RPMI8226 (cell line): ENCODE measurements around the gene SUSD1.

Experiments used
- DNase-seq: peaks from one replicate; pipeline ENCODE4 v3.0.0-alpha.2; 2015

SUSD1 gene

DNA sequence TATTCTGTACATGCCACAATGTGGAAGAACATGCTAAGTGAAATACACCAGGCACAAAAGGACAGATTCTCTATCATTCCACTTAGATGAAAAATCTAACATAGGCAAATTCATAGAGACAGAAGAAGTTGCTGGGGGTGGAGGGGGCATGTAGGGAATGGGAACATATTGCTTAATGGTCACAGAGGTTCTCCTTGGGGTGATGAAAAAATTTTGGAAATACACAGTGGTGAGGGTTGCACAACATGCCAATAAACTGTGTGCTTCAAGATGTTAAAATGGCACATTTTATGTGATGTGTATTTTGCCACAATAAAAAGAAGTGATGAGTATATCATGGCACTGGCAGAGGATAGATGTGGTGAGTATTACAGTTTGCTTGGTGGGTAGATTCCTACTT lies 111.9 kb downstream of the SUSD1 start:
- DNase-seq: no peak

DNA sequence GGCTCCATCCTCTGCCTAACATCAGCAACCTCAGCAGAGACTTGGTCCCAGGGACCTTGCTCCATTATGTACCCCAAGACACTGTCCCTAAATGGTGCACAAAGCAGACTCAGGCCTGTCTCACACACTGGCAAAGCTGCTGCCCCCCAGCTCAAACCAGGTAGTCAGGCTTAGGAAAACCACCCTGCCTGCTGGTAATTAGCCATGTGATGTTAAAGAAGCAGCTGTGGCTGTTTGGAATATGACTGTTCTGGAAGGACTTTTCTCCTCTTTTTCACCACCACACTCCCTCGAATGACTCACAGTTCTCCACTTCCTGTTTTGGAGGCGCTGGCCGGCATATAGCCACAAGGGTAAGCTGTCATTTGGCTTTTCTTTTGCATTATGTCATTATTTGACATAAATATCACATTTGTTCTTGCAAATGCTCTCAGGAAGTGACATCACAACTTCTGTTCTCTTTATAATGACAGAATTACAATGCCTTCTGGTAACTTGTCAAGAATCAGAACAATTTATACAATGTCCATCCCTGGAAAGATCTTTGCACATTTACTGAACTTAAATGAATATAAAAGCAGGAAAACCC lies 113.9 kb downstream of the SUSD1 start:
- peak; percentile 59 for DNase-seq

DNA sequence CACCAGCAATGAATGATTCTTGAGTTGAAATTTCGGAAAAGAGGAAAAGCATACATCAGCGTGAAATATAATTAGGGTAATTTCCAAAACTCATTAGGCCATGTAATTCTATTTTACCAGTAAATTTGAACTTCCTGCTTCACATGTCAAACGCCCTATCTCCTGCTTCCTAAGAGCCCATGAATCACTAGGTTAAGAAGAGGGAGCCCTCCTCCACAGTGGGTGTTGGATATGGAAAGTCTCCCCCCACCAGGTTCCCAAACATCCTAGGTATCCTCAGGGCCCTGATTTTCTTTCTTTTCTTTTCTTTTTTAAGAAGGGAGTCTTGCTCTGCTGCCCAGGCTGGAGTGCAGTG lies 115.2 kb downstream of the SUSD1 start:
- no peak for DNase-seq

DNA sequence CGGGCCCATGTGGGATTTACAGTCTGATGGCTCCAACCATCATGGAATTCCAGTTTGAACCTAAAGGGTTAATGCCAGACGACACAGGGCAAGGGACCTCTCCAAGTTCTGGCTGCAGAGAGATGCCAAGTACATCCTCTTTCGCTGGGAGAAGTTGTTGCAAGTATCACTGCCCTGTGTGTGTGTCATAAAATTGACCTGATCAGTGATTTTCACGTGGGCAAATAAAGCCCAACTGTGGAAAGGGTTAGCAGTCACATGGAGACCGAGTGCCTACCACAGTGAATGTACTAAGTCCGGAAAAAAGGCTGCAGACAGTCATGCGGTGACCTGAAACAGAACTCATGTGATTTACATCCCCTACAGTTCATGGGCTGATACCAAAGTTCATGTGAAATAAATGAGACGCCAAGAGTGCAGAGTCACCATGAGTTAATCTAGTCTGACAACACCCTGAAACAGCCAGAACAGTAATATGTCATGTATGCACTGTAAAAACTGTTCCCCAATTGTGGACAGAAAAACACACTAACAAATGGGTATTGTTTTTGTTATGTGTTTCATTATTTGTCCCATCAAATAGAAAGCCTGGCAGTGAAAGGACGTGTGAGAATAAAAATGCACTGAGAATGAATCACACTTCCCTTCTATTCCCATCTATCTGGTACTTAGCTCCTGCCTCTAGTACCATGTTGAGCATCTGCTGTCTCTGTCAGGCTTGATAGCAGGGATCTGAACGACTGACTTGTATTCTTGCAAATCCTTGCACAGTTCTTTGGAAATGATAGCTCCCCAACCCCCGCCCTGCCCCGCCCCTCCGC lies 115.7 kb downstream of the SUSD1 start:
- no peak for DNase-seq

DNA sequence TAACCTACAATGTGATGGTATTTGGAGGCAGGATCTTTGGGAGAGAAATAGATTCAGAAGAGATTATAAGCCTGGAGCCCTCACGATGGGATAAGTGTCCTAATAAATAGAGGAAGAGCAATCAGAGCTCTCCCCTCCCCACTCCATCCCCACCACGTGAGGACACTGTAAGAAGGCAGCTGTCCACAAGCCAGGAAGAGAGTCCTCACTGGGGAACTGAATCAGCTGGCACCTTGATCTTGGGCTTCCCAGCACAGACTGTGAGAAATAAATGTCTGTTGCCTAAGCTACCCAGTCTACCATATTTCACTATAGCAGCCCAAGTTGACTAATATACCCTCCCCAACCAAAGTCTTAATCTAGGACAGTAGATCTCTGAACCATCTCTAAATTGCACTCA lies 118.1 kb downstream of the SUSD1 start:
- DNase-seq: no peak

DNA sequence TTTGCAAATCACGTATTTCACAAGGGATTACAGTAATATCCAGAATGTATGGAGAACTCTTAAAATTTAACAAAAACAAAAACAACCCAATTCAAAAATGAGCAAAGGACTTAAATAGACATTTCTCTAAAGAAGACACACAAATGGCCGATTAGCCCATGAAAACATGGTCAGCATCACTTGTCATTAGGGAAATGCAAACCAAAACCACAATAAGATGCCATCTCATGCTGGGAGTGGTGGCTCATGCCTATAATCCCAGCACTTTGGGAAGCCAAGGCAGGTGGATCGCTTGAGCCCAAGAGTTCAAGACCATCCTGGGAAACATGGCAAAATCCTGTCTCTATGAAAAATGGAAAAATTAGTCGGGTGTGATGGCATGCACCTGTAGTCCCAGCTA lies 120.2 kb downstream of the SUSD1 start:
- DNase-seq: no peak

DNA sequence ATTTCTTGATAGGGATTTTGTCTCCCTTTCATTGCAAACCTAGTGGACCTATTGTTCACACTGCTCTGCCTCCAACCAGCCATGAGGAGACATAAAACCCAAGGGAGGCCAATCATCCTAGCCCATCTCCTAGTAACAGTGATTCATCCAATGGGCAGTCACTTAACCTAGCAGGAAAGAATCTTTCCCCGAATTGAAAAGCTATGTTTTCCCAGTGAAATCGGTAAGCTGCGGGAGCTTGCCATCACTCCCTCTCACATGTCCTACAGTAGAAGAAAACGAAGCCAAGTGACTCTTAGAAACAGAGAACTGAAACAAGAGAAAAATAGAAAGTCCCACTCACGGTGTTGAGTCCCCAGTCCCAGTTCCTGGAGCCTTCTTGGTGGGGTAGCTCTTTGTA lies 123.3 kb downstream of the SUSD1 start:
- no peak for DNase-seq

DNA sequence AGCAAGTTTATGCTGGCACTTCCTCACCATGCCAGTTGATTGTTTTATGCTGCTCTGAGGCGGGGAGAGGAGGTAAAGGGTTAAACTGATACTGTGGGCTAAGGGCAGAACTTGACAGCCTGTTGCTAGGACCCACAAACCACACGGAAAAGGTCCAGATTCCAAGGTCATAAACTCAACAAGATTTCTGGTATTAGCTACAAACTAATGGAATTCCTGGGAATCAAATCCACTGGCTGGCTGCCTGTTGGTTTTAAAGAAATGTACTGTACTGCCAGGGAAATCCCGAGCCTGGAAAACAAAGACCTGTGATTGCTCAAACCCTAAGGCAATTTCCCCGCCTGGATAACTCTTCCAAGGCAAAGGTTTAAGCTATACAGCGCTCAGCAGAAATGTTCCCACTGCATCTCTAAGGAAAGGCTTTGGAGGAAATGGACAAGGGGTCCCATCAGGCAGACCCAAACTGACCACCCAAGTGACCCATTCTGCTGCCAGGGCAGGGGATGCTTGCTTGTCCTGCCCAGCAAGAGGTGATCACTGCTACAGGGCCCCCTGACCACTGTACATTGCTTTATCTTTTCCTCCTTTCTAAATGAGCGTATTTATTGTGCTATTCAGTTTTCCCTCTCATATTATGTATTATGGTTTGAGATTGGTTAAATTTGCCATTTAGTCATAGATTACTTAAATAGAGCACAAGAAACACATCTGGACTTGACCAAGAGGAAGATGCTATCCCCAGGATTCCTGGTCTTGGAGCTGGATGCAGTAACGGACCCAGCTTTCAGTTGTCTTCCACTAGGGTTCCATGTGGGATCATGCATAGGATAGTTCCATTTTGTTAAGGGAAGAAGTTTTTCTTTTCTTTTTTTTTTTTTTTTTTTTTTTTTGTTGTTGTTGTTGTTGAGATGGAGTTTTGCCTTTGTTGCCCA lies 124.3 kb downstream of the SUSD1 start:
- no peak for DNase-seq

DNA sequence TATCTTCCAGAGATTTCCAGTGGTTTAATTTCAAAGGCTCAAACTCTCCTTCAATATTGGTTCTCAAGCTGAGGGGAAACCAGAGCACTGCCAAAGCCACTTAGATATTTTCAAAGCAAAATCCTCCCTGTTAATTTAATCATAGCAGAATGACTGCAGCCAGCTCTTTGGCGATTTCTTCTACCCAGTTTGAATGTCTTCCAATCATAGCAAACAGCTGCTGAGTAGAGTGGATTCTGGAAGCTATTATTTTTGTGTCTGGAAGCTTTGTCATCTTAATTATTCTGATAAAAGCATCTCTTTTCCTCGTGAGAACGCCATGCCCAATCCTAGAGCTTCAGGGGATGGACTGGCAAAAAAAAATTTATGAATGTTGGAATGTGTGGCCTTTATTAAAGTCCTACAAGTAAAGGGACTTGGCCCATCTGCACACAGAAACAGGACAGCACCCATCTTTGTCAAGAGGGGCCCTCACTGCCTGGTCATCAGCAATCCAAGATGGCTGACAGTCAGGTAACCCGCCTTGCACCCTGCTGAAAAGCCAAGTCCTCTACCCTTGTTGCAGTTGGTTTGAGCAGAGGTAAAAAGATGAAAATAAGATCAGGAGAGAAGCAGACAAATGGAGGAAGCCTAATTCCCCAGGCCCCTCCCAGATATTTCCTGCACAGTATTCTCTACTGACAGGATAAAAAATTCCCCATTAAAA lies 125.1 kb downstream of the SUSD1 start:
- DNase-seq: no peak

DNA sequence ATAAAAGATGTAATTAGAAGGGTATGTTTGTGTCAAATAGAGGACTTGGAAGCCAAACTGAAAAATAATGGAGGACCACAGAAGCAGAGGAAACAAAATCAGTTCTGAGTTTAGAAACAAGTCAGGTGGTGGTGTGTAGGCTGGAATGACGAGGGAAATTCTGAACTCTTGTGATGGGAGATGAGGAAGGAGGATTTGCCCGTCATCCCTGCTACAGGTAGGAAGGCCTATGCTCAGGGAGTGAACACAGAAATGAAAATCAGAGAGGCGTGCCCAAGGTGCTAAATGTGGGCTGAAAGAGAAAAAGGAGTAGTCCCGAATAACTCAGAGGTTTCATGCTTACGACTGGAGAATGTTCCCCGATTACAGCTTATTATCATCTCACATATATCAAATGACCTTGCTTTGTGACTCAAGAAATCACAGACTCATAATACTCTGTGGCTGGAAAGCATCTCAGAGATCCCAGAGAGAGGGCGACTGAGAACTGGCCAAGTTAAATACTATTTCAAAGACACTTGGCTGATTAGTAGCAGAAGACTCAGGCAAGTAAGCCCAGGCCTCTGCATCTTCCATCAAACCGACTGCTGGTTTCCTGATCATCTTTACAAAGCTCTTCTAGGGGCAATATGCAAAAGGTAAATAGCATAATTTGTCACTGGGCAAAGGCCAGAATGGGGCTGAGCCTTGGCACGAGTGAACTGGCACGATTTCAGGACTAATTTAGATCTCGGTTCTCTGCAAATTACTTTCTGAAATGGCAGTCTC lies 126.0 kb downstream of the SUSD1 start:
- DNase-seq: peak; percentile 10

DNA sequence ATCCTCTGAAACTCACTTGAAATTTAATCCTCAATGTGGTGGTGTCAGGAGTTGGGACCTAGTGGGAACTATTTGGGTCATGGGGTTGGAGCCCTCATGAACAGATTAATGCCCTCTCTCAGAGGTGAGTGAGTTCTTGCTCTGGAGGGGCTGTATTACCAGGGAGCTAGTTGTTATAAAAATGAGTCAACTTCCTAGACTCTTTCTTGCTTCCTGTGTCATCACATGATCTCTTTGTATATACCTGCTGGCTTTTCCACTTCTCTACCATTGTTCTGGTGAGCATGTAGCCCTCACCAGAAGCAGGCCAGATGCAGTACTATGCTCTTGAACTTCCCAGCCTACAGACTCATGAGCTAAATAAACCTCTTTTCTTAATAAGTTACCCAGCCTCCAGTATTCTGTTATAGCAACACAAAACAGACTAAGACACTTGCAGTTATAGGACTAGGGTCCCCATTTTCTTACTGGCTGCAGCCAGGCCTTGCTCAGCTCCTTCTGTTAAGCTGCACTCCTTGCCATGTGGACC lies 127.5 kb downstream of the SUSD1 start:
- no peak for DNase-seq

DNA sequence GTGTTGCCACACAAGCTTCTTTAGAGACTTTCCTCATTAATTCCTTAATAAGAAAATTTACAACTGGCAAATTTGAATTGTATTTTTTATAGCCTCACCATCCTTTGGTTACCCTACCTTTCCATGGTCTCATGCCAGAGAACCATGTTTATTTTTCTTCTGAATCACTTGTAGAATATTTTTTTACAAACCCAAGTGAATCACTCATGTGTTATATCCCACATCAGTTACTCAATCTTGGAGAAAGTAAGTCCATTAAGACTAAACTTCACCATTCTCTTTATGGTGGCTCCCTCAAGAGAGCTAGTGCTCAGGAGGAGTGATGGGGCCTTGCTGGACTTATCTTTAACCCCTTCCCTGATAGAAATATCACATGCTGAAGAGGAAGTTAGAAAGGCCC lies 128.9 kb downstream of the SUSD1 start:
- DNase-seq: no peak

DNA sequence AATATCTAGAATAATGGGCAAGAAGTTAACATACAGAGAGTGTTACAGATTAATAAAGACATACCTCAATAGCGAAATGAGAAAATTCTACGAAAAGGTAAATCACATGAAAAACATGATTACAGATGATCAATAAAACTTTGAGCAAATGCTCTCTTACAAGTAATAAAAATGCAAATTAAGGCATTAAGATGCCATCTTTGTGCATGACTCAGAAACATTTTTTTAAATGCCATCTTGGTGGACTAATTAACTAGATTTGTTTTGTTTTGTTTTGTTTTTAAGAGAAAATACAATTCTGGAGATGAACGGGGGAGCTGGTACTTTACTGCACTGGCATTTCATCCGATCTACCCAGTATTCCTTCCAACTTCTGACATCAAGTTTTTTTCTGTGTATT lies 130.2 kb downstream of the SUSD1 start:
- DNase-seq: no peak

DNA sequence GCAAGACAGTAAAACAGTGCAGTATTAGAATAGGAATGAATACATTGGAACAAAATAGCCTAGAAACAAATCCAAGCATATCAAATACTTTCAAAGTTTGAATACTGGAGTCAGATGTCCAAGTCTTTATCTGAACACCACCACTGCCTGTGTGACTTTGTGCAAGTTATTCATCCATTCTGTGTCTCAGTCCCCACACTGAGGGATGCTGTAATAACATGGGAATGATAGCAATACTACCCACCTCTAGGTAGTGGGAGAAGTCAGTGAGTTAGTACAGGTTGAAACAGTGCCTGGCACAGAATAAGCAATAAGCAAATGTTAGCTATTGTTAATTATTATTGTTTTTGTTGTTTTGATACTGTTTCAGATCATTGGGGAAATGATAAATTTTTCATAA lies 130.9 kb downstream of the SUSD1 start:
- no peak for DNase-seq

DNA sequence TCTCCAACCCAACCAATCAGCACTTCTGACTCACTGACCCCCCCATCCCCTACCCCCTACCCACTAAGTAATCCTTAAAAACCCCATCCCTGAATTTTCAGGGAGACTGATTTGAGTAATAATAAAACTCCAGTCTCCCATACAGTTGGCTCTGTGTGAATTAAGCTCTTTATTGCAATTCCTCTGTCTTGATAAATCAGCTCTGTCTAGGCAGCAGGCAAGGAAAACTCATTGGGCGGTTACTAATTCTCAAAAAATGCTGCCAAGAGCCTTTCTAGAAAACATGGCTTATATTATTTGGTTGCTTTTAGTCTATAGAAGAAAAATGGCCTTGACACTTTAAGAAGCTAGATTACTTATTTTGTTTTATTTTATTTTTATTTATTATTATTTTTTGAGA lies 131.7 kb downstream of the SUSD1 start:
- DNase-seq: no peak

DNA sequence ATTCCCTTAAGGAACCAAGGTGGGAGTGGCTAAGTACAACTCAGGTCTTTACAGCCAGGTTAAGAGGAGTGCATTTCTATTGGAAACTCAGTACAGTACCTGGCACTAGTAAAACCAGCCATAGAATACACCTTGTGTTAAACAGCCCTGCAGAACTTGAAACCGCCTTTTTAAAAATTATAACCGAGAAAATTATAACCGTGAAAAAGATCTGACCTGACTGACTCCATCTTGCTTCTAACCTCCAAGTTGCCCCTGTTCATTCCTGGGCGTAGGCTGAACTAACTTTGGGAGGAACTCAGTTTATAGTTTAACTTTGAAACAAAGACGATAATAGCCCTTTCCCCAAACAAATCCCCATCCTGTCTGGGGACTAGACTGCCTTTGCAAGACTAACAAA lies 132.3 kb downstream of the SUSD1 start:
- DNase-seq: no peak

DNA sequence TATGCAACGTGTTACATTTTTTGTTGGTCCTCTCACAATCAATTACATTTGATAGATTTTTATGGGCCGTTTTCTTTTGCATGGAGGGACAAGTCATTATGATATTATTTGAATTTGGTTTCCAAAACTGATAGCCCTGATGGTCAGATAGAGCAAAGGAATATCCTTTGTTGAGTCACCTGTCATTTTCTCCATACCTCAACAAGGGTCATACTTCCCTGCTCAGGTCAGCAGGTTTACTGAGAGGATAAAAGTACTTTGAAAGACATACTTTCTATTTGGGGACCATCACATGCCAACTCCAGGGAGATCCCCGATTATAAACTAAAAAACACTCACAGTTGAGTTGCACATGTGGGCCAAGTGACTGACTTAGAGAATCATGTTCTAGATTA lies 132.9 kb downstream of the SUSD1 start:
- no peak for DNase-seq

DNA sequence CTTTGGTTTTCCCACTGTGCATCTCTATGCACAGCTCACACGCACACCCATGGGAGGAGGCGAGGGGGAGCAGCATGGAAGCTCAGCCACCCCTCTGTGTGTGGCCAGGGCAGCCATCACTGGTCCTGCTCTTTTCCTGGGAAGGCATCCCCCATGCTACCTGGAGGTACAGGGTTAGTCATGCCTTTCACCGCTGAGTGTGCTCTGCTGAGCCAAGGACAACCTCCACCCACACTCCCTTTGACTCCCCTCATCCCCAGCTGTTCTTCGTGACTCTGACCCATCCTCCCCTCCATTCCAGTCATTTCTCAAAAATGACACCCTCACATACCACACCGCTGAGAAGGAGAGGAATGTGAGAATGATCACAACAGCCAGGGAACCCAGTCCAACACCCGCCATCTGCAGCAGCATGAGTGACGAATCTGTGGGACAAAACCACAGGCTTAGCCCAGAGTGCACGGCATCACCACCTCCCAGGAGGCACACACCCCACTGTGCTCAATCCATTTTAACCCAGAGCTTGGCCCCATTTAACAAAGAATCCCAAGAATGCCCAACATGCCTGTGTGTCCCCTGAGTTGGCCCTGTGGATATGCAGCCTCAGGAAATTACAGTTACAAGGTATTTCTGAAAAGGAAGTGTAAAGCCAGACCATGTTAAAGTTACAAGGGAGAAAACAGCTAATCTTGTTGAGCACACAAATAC lies 133.4 kb downstream of the SUSD1 start:
- DNase-seq: no peak

DNA sequence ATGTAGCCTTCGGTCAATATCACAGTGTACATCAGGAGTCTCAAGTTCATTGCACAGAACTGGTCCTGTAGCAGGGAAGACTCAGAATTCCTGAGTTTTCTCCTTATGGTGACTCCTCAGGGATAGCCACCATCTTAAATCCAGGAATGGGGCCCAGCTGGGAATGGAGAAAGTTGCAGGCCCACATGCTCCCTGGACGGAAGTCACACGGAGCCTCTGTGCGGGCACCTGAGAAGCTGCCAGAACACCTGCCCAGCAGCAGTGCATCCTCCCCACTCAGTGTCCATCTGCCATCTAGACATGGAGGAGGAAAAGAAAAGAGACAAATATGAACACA lies 133.9 kb downstream of the SUSD1 start:
- no peak for DNase-seq

DNA sequence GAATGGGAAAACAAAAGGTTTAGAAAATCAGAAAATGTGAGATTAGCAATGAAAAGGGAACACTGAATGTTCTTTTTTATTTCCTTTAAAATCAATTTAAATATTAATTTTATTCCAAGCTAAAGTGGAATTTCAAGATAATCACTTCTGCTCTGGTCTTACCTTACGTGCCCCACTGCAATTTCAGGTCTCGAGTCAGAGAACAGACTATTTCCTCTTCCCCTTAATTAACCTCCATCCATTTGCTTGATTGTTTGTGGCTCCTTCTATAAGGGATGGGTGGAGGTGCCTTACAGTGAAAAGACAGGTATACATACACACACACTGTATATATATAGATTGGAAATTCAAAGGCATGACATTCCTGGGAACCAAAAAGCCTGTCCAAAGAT lies 137.1 kb downstream of the SUSD1 start:
- DNase-seq: no peak

DNA sequence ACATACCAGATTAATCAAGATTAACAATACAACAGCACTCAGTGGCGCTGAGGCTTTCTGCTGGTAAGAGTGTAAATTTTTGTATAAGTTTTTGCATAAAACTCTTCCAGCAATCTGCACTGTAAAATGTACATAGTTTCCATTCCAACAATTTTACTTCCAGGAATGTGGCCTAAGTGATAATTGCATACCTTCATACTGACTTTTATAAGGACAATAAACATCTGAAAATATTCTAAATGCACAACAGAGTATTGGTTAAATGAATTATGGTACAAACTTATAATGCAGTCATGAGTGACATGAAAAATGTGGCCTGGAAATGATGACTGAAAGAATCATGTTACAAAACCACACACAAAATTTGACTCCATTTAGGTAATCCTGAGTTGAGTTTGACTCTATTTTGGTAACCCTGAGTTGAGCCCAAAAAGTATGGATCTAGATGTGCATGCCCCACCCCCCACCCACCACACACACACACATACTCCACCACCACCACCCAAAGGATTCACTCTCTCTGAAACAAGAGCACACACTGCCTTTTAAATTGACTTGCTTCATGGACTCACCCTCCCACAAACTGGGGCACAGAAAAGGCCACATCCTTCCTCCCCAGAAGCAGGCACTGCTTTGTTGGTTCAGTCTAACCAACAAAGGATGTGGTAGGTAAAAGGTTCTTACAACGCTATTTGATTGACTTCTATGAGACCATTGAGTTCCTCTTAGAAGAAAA lies 137.6 kb downstream of the SUSD1 start:
- no peak for DNase-seq
